WI38 (cell line): ENCODE measurements around the gene CFAP100.

ENCODE experiments used
- H3K4me3 ChIP-seq: 2 replicates; pipeline ENCODE4 v1.5.1; 2011; ENCODE audit warnings: low read depth, mild to moderate bottlenecking, control low read depth, low read length
- TF ChIP-seq, protein P1 (sequence below): IDR thresholded peaks from 2 replicates; pipeline ENCODE4 v1.5.1; 2012; ENCODE audit warnings: low read depth, mild to moderate bottlenecking, control low read depth, low read length

Gene CFAP100

GRCh38 chr3:126406389-126407296 lies 11.9 kb downstream of the CFAP100 start:
- no peak overlapping the region for H3K4me3 ChIP-seq
- TF ChIP-seq, protein P1, sequence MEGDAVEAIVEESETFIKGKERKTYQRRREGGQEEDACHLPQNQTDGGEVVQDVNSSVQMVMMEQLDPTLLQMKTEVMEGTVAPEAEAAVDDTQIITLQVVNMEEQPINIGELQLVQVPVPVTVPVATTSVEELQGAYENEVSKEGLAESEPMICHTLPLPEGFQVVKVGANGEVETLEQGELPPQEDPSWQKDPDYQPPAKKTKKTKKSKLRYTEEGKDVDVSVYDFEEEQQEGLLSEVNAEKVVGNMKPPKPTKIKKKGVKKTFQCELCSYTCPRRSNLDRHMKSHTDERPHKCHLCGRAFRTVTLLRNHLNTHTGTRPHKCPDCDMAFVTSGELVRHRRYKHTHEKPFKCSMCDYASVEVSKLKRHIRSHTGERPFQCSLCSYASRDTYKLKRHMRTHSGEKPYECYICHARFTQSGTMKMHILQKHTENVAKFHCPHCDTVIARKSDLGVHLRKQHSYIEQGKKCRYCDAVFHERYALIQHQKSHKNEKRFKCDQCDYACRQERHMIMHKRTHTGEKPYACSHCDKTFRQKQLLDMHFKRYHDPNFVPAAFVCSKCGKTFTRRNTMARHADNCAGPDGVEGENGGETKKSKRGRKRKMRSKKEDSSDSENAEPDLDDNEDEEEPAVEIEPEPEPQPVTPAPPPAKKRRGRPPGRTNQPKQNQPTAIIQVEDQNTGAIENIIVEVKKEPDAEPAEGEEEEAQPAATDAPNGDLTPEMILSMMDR = no peak

- TF ChIP-seq, protein P1 = no peak
- no peak overlapping the region for H3K4me3 ChIP-seq
Observed at GRCh38 chr3:126407412-126408044, 12.8 kb downstream of the CFAP100 start.

DNA sequence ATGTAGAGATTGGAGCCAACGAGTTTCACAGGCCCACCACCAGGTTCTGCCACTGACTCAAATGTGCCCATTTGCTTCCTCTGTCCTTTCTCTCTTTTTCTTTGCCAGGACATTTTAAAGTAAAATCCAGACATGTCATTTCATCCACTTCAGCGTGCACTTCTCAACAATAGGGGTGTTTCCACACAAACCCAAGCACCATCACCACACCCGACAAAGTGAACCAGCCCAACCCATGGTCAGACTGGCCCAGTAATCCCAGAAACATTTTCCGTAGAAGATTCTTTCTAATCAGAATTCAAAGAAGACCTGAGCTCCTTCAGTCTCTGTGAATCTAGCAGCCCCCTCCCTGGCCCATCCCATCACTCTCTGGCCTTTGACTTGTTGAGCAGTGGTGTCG lies 13.4 kb downstream of the CFAP100 start:
- H3K4me3 ChIP-seq = no peak overlapping the region
- TF ChIP-seq, protein P1 = no peak

GRCh38 chr3:126412841-126413692 lies 18.4 kb downstream of the CFAP100 start:
- H3K4me3 ChIP-seq = no peak overlapping the region
- TF ChIP-seq, protein P1 = no peak

- TF ChIP-seq, protein P1 = no peak
- H3K4me3 ChIP-seq = no peak overlapping the region
Observed at GRCh38 chr3:126413693-126414080, 19.0 kb downstream of the CFAP100 start.

GRCh38 chr3:126414406-126414805 lies 19.7 kb downstream of the CFAP100 start:
- no peak overlapping the region for H3K4me3 ChIP-seq
- TF ChIP-seq, protein P1 = no peak
